ENCODE data around the gene PLOD1. TPM values are rescaled to one million over a fixed set of nuclear protein-coding genes. Genes with fewer than 3 reads are reported as not detected.

Gene PLOD1
- total RNA-seq, 4 donors from 2014 or later = 28.8 to 56.3 (median 41.2) TPM

GRCh38 chr1:11981378-11982009 lies 47.0 kb downstream of the PLOD1 start:
- Histone ChIP-seq H3K27me3 (no peaks in the 10 kb centered on the region), H3K36me3 (peaks cover 0 to 16% (median 5%) of the 10 kb centered on the region in 4 donors), H3K9me3 (no peaks in the 10 kb centered on the region), H3K4me3 (peak overlapping the region in 2 of 4 donors; percentile 94 to 95), H3K27ac (peak overlapping the region; percentile 96 to 97 (median 96)), H3K4me1 (peaks cover 22 to 59% (median 44%) of the 10 kb centered on the region in 4 donors)
- WGBS, 2 donors (ENCODE audit: low coverage in 1 of 2) = 84 to 90% methylated on average over 4 to 13 of the region's 13 CpGs
- intact Hi-C loops (cut with DNase I; ENCODE audit: low total_unique reads) = no loop called here
- in situ Hi-C loops (cut with MboI; ENCODE audit: low pct_ligation_motif_present in 1 of 4, low pct_unique_long_range_greater_than_20kb in 1 of 4, low sequenced_read_pairs in 3 of 4) = no loop called here
- no peak for DNase-seq
- TF ChIP-seq POLR2A (IDR thresholded peaks at IDR 0.05) = no peak
- no peak for TF ChIP-seq POLR2AphosphoS5 (IDR thresholded peaks at IDR 0.05)
- TF ChIP-seq CTCF (IDR thresholded peaks at IDR 0.05) = no peak
- TF ChIP-seq EP300 (IDR thresholded peaks at IDR 0.05; ENCODE audit: low read depth) = no peak

GRCh38 chr1:11982010-11982392 lies 47.5 kb downstream of the PLOD1 start:
- in situ Hi-C loops (cut with MboI; ENCODE audit: low pct_ligation_motif_present in 1 of 4, low pct_unique_long_range_greater_than_20kb in 1 of 4, low sequenced_read_pairs in 3 of 4) (no loop called here), intact Hi-C loops (cut with DNase I; ENCODE audit: low total_unique reads) (no loop called here)
- Histone ChIP-seq H3K9me3 (no peaks in the 10 kb centered on the region), H3K4me1 (peaks cover 22 to 59% (median 44%) of the 10 kb centered on the region in 4 donors), H3K27ac (peak overlapping the region in 2 of 4 donors; percentile 96), H3K4me3 (peak overlapping the region in 1 of 4 donors; percentile 94), H3K27me3 (no peaks in the 10 kb centered on the region), H3K36me3 (peaks cover 0 to 16% (median 5%) of the 10 kb centered on the region in 4 donors)
- DNase-seq = no peak
- TF ChIP-seq CTCF (IDR thresholded peaks at IDR 0.05) (peak; percentile 24 to 61 (median 37)), POLR2A (IDR thresholded peaks at IDR 0.05) (no peak), EP300 (IDR thresholded peaks at IDR 0.05; ENCODE audit: low read depth) (no peak), POLR2AphosphoS5 (IDR thresholded peaks at IDR 0.05) (no peak)
- WGBS, 2 donors (ENCODE audit: low coverage in 1 of 2) = 49 to 51% methylated on average over 3 of the region's 3 CpGs

- intact Hi-C loops (cut with DNase I; ENCODE audit: low total_unique reads) (no loop called here), in situ Hi-C loops (cut with MboI; ENCODE audit: low pct_ligation_motif_present in 1 of 4, low pct_unique_long_range_greater_than_20kb in 1 of 4, low sequenced_read_pairs in 3 of 4) (no loop called here)
- H3K9me3 ChIP-seq = no peaks in the 10 kb centered on the region
- H3K4me1 ChIP-seq = peaks cover 18 to 55% (median 41%) of the 10 kb centered on the region in 4 donors
- WGBS, 2 donors (ENCODE audit: low coverage in 1 of 2) = 53 to 59% methylated on average over 3 to 5 of the region's 5 CpGs
- no peak overlapping the region for H3K4me3 ChIP-seq
- no peak for TF ChIP-seq CTCF (IDR thresholded peaks at IDR 0.05)
- TF ChIP-seq POLR2AphosphoS5 (IDR thresholded peaks at IDR 0.05) = no peak
- TF ChIP-seq POLR2A (IDR thresholded peaks at IDR 0.05) = no peak
- TF ChIP-seq EP300 (IDR thresholded peaks at IDR 0.05; ENCODE audit: low read depth) = no peak
- peak overlapping the region; percentile 48 to 64 (median 55) for H3K27ac ChIP-seq
- peaks cover 0 to 21% (median 6%) of the 10 kb centered on the region in 4 donors for H3K36me3 ChIP-seq
- DNase-seq = peak; percentile 48
- no peaks in the 10 kb centered on the region for H3K27me3 ChIP-seq
Observed at GRCh38 chr1:11984121-11984520, 49.6 kb downstream of the PLOD1 start.

GRCh38 chr1:11984576-11984975 lies 50.1 kb downstream of the PLOD1 start:
- peak overlapping the region; percentile 48 to 64 (median 55) for H3K27ac ChIP-seq
- intact Hi-C loops (cut with DNase I; ENCODE audit: low total_unique reads) = no loop called here

More at GRCh38 chr1:11984576-11984975, 50.1 kb downstream of the PLOD1 start:
- Histone ChIP-seq H3K36me3 (peaks cover 0 to 25% (median 8%) of the 10 kb centered on the region in 4 donors), H3K4me3 (no peak overlapping the region), H3K9me3 (no peaks in the 10 kb centered on the region), H3K27me3 (no peaks in the 10 kb centered on the region), H3K4me1 (peaks cover 13 to 50% (median 37%) of the 10 kb centered on the region in 4 donors)
- no peak for DNase-seq
- TF ChIP-seq EP300 (IDR thresholded peaks at IDR 0.05; ENCODE audit: low read depth) (no peak), POLR2A (IDR thresholded peaks at IDR 0.05) (no peak), POLR2AphosphoS5 (IDR thresholded peaks at IDR 0.05) (no peak), CTCF (IDR thresholded peaks at IDR 0.05) (no peak)
- 40 to 60% methylated on average over 6 of the region's 6 CpGs for WGBS, 2 donors (ENCODE audit: low coverage in 1 of 2)
- in situ Hi-C loops (cut with MboI; ENCODE audit: low pct_ligation_motif_present in 1 of 4, low pct_unique_long_range_greater_than_20kb in 1 of 4, low sequenced_read_pairs in 3 of 4) = no loop called here

Measured in transverse colon (tissue), 4 donors.